OCI-LY7 (cell line): ENCODE data around the gene DRC7. TPM values are rescaled to one million over a fixed set of nuclear protein-coding genes. Genes with fewer than 3 reads are reported as not detected.

Experiments
- BruUV-seq: library from RNA; stranded (reverse); fragments of 400-500 nt; replicated peaks from 2 replicates; lab custom pipeline; 2021; lab: Mats Ljungman, UMichigan
- CTCF ChIA-PET: fragments of 300-600 bp; sonication (Branson Sonifier 250); formaldehyde crosslinking; loops from one replicate; lab custom pipeline; 2022; ENCODE audit warnings: antibody characterized with exemption; ENCODE audit not compliant: unreplicated experiment; lab: Charles Lee
- POLR2A ChIA-PET: fragments of 300-600 bp; sonication (Branson Sonifier 250); formaldehyde crosslinking; loops from one replicate; lab custom pipeline; 2022; ENCODE audit warnings: antibody characterized with exemption; lab: Charles Lee
- DNase-seq: peaks from one replicate; pipeline ENCODE4 v3.0.0-alpha.2; 2015; ENCODE audit warnings: low spot score
- H2AFZ ChIP-seq: fragments of 200-600 bp; sonication (generic), shearing (Covaris generic); 2 replicates; pipeline ENCODE4 v1.6.1; 2014; ENCODE audit warnings: mild to moderate bottlenecking, antibody characterized with exemption, low read length, moderate library complexity
- H3K27ac ChIP-seq: fragments of 200-600 bp; sonication (generic); 2 replicates; pipeline ENCODE4 v1.5.1; 2014; ENCODE audit warnings: mixed run types, low read depth, mild to moderate bottlenecking, moderate library complexity, low read length, inconsistent platforms; ENCODE audit not compliant: poor library complexity, severe bottlenecking
- H3K36me3 ChIP-seq: fragments of 200-600 bp; sonication (generic); 2 replicates; pipeline ENCODE4 v1.6.1; 2014; ENCODE audit warnings: mild to moderate bottlenecking, antibody characterized with exemption, low read length, moderate library complexity, mixed read lengths; ENCODE audit not compliant: insufficient read depth
- H3K4me1 ChIP-seq: fragments of 200-600 bp; sonication (generic); 2 replicates; pipeline ENCODE4 v1.5.1; 2014; ENCODE audit warnings: mild to moderate bottlenecking, low read length; ENCODE audit not compliant: insufficient read depth, poor library complexity, severe bottlenecking
- H3K4me2 ChIP-seq: fragments of 200-600 bp; sonication (generic); 2 replicates; pipeline ENCODE4 v1.6.1; 2014; ENCODE audit warnings: mild to moderate bottlenecking, low read length
- H3K4me3 ChIP-seq: fragments of 200-600 bp; sonication (generic); 2 replicates; pipeline ENCODE4 v1.5.1; 2014; ENCODE audit warnings: mild to moderate bottlenecking, low read depth, low read length; ENCODE audit not compliant: poor library complexity, severe bottlenecking
- H3K79me2 ChIP-seq: fragments of 200-600 bp; sonication (generic); 2 replicates; pipeline ENCODE4 v1.6.1; 2016; ENCODE audit warnings: low read depth, mild to moderate bottlenecking, low read length, moderate library complexity, mixed read lengths; ENCODE audit not compliant: insufficient read depth
- H3K9me2 ChIP-seq: fragments of 200-600 bp; sonication (generic); 2 replicates; pipeline ENCODE4 v1.6.1; 2016; ENCODE audit warnings: mild to moderate bottlenecking, low read length, mixed read lengths; ENCODE audit not compliant: insufficient read depth
- H3K9me3 ChIP-seq: fragments of 200-600 bp; sonication (generic); 2 replicates; pipeline ENCODE4 v1.6.1; 2014; ENCODE audit warnings: mild to moderate bottlenecking, mixed run types, low read length, mixed read lengths
- H4K20me1 ChIP-seq: fragments of 200-600 bp; sonication (generic); 2 replicates; pipeline ENCODE4 v1.6.1; 2014; ENCODE audit warnings: mild to moderate bottlenecking, antibody characterized with exemption, low read length, moderate library complexity, mixed read lengths; ENCODE audit not compliant: insufficient read depth
- EZH2phosphoT487 ChIP-seq: fragments of 200-600 bp; sonication (generic); IDR thresholded peaks from 2 replicates; pipeline ENCODE4 v1.6.1; 2018; ENCODE audit warnings: low read depth, borderline replicate concordance, mild to moderate bottlenecking, mixed run types, antibody characterized with exemption, low read length, moderate library complexity, mixed read lengths
- intact Hi-C: fragments of 100-400 bp; cut with micrococcal nuclease; formaldehyde crosslinking; loops from one replicate; pipeline ENCODE4 v1.10.0; 2022; ENCODE audit not compliant: unreplicated experiment
- microRNA-seq: library from miRNA; unstranded; fragments of <30 nt; microRNA quantifications from one replicate; pipeline ENCODE4 v1.2.0, GENCODE V29; 2022; ENCODE audit warnings: borderline replicate concordance
- small RNA-seq: library from RNA; depleted of rRNA; stranded (forward); fragments of <200 nt; gene quantifications from one replicate; pipeline ENCODE3, GENCODE V24; 2014
- total RNA-seq, 2 experiments: library from RNA; depleted of rRNA in 1 of 2; stranded (reverse); fragments of >200 nt in 1 of 2; shearing (Covaris generic) in 1 of 2; gene quantifications; 2 replicates each; pipeline ENCODE4 v1.2.3, GENCODE V29; 2014 to 2022
- TF ChIP-seq, protein P1 (sequence below): fragments of 200-600 bp; sonication (generic); conservative IDR thresholded peaks from 2 replicates; pipeline ENCODE4 v1.5.1; 2014; ENCODE audit warnings: mild to moderate bottlenecking, antibody characterized with exemption, low read length, moderate library complexity, mixed read lengths

Gene DRC7
- total RNA-seq, 2 experiments from 2014 or later, result 0.44 to 0.46 TPM

DNA sequence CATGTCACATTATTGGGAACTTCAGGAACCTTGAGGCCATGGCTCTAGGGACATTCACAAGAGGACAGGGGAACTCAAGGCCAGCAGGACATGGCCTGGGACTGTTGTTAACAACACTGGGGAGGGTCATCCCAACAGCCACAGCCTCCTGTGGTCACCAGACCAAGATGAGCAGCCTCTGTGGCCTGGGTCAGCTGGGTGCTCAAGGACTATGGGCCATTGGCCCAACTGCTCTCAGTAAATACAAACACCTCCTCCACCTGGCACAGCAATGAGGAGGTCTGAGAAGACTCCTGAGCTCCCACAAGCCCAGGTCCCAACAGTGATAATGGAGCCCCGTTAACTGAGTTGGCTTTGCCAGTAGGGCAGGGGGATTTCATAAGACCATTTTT is 86.7 kb downstream of the DRC7 start:
- Histone ChIP-seq H3K9me2 (no peaks in the 10 kb centered on the region), H3K9me3 (no peaks in the 10 kb centered on the region), H3K36me3 (no peaks in the 10 kb centered on the region), H3K4me1 (no peaks in the 10 kb centered on the region), H3K27ac (no peak overlapping the region), H2AFZ (no peak overlapping the region), H3K4me2 (no peak overlapping the region), H3K4me3 (no peak overlapping the region), H3K79me2 (no peaks in the 10 kb centered on the region), H4K20me1 (no peaks in the 10 kb centered on the region)
- ChIA-PET POLR2A (no interaction called here), CTCF (no interaction called here)
- intact Hi-C loops, result no loop called here
- TF ChIP-seq, protein P1, sequence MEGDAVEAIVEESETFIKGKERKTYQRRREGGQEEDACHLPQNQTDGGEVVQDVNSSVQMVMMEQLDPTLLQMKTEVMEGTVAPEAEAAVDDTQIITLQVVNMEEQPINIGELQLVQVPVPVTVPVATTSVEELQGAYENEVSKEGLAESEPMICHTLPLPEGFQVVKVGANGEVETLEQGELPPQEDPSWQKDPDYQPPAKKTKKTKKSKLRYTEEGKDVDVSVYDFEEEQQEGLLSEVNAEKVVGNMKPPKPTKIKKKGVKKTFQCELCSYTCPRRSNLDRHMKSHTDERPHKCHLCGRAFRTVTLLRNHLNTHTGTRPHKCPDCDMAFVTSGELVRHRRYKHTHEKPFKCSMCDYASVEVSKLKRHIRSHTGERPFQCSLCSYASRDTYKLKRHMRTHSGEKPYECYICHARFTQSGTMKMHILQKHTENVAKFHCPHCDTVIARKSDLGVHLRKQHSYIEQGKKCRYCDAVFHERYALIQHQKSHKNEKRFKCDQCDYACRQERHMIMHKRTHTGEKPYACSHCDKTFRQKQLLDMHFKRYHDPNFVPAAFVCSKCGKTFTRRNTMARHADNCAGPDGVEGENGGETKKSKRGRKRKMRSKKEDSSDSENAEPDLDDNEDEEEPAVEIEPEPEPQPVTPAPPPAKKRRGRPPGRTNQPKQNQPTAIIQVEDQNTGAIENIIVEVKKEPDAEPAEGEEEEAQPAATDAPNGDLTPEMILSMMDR, result no peak
- TF ChIP-seq EZH2phosphoT487, result no peak
- BruUV-seq, result no TSS peak
- DNase-seq, result no peak

Small RNAs within 50 kb of the gene (microRNA-seq; reads per million reads assigned to microRNA genes)
- gene MIR6772, result not detected

Small RNAs within 50 kb of the gene (small RNA-seq; reads per million reads assigned to genes)
- not detected for gene MIR6772

Other genes starting within 250 kb of the DRC7 start
- gene CIAPIN1, start 247.4 kb upstream of the DRC7 start, total RNA-seq (2014; rRNA removed; shearing (Covaris generic)), result 47.7 and 72.1 TPM in 2 replicates
- gene CIAPIN1, start 247.4 kb upstream of the DRC7 start, total RNA-seq (2022), result 56.2 and 58.9 TPM in 2 replicates
- gene COQ9, start 247.3 kb upstream of the DRC7 start, total RNA-seq (2014; rRNA removed; shearing (Covaris generic)), result 30.5 and 31.3 TPM in 2 replicates
- 43.9 and 45.2 TPM in 2 replicates for gene COQ9, start 247.3 kb upstream of the DRC7 start, total RNA-seq (2022)
- 98.1 and 101 TPM in 2 replicates for gene POLR2C, start 232.1 kb upstream of the DRC7 start, total RNA-seq (2014; rRNA removed; shearing (Covaris generic))
- 51.3 and 52.3 TPM in 2 replicates for gene POLR2C, start 232.1 kb upstream of the DRC7 start, total RNA-seq (2022)
- 0.09 and 0.13 TPM in 2 replicates for gene DOK4, start 208.3 kb upstream of the DRC7 start, total RNA-seq (2014; rRNA removed; shearing (Covaris generic))
- gene DOK4, start 208.3 kb upstream of the DRC7 start, total RNA-seq (2022), result 1.0 and 1.1 TPM in 2 replicates
- gene CCDC102A, start 158.2 kb upstream of the DRC7 start, total RNA-seq (2014; rRNA removed; shearing (Covaris generic)), result 4.2 and 4.8 TPM in 2 replicates
- 6.7 and 7.1 TPM in 2 replicates for gene CCDC102A, start 158.2 kb upstream of the DRC7 start, total RNA-seq (2022)
- gene ADGRG5, start 152.2 kb upstream of the DRC7 start, total RNA-seq (2014; rRNA removed; shearing (Covaris generic)), result 0.39 TPM in 1 of 2 replicates, not detected in the other
- gene ADGRG5, start 152.2 kb upstream of the DRC7 start, total RNA-seq (2022), result 0.37 and 1.3 TPM in 2 replicates
- gene ADGRG1, start 66.2 kb upstream of the DRC7 start, total RNA-seq (2014; rRNA removed; shearing (Covaris generic)), result not detected in 2 replicates
- gene ADGRG1, start 66.2 kb upstream of the DRC7 start, total RNA-seq (2022), result not detected in 2 replicates
- not detected in 2 replicates for gene ADGRG3, start 26.5 kb upstream of the DRC7 start, total RNA-seq (2014; rRNA removed; shearing (Covaris generic))
- gene ADGRG3, start 26.5 kb upstream of the DRC7 start, total RNA-seq (2022), result not detected in 2 replicates
- gene KATNB1, start 41.0 kb downstream of the DRC7 start, total RNA-seq (2014; rRNA removed; shearing (Covaris generic)), result 25.8 and 37.4 TPM in 2 replicates
- 43.0 and 43.5 TPM in 2 replicates for gene KATNB1, start 41.0 kb downstream of the DRC7 start, total RNA-seq (2022)
- gene KIFC3, start 107.7 kb downstream of the DRC7 start, total RNA-seq (2014; rRNA removed; shearing (Covaris generic)), result not detected in 2 replicates
- gene KIFC3, start 107.7 kb downstream of the DRC7 start, total RNA-seq (2022), result 0.61 TPM in 1 of 2 replicates, not detected in the other